CD4-positive, alpha-beta T cell treated with Interleukin-12 subunit alpha and Interleukin-12 subunit beta, for 1 hour (primary cell): ENCODE results near the gene CCL8.
"Not testable (repeated sequence)": the region's sequence is repeated elsewhere in the genome, so short reads cannot be mapped to it uniquely, and the experiment has no call there.

Source experiments
- DNase-seq: peaks from one replicate; pipeline ENCODE4 v3.0.0-alpha.2; 2020

The CCL8 gene

GRCh38 chr17:34318474-34318873 is 761 bp upstream of the CCL8 start:
- no peak for DNase-seq

GRCh38 chr17:34321964-34322363 is 2.7 kb downstream of the CCL8 start:
- no peak for DNase-seq

GRCh38 chr17:34327580-34327979 is 8.3 kb downstream of the CCL8 start:
- not testable (repeated sequence) for DNase-seq

DNA sequence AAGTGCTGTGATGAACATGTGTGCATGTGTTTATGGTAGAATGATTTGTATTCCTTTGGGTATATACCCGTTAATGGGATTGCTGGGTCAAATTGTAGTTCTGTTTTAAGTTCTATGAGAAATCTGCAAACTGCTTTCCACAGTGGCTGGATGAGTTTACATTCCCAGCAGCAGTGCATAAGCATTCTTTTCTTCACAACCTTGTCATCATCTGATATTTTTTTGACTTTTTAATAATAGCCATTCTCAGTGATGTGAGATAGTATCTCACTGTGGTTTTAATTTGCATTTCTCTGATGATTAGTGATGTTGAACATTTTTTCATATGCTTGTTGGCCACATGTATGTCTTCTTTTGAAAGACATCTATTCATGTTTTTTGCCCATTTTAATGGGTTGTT is 18.5 kb downstream of the CCL8 start:
- DNase-seq, result no peak

DNA sequence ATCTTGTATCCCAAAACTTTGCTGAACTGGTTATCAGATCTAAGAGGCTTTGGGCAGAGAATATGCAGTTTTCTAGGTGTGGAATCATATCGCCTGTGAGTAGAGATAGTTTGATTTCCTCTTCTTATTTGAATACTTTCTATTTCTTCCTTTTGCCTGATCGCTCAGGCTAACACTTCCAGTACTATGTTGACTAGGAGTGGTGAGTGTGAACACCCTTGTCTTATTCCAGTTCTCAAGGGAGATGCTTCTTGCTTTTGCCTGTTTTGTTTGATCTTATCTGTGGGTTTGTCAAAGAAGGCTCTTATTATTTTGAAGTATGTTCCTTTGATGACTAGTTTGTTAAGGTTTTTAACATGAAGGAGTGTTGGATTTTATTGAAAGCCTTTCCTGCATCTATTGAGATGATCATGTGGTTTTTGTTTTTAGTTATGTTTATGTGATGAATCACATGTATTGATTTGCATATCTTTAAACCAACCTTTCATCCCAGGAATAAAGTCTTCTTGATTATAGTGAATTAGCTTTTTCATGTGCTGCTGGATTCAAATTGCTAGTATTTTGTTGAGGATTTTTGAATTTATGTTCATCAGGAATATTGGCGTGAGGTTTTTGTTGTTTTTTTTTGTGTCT is 20.0 kb downstream of the CCL8 start:
- DNase-seq, result no peak

GRCh38 chr17:34341916-34342315 is 22.7 kb downstream of the CCL8 start:
- DNase-seq, result no peak

GRCh38 chr17:34347063-34347462 is 27.8 kb downstream of the CCL8 start:
- no peak for DNase-seq

DNA sequence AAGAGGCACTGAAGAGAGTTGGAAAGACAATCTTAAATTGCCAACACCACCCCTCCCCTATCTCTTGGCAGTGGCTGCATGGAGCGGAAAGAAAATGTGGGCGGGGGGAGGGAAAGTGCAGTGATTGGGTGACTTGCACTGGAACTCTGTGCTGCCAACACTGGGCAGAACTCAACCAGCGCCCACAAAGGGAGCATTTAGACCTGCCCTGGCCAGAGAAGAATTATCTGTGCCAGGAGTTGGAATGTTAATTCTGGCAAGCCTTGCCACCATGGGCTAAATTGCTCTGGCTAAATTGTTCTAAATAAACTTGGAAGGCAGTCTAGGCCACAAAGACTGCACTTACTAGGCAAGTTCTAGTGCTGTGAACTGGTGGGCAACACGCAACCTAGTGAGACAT is 30.5 kb downstream of the CCL8 start:
- DNase-seq, result no peak

DNA sequence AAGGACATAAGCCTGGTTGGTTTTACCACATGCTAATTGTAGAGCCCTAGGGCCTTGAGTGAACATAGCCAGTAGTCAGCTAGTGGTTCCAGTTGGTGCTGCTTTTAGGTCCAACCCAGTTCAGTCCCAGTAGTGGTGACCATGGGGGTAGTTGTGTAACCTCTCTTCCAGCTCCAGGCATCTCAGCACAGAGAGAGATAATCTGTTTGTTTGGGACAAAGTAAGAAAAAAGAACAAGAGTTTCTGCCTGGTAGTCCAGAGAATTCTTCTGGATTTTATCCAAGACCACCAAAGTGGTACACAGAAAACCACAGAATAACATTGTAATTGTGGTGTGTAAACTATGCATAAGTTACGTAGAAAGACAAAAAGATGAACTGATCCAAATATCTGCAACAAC is 31.9 kb downstream of the CCL8 start:
- no peak for DNase-seq

DNA sequence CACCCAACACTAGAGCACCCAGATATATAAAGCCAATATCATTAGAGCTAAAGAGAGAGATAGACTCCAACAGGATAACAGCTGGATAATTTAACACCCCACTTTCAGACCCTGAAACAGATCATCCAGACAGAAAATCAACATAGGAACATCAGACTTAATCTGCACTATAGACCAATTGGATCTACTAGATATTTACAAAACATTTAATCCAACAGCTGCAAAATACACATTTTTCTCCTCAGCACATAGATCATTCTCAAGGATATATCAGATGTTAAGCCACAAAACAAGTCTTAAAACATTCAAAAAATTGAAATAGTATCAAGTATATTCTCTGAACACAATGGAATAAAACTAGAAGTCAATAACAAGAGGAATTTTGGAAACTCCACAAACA is 33.0 kb downstream of the CCL8 start:
- DNase-seq, result no peak

DNA sequence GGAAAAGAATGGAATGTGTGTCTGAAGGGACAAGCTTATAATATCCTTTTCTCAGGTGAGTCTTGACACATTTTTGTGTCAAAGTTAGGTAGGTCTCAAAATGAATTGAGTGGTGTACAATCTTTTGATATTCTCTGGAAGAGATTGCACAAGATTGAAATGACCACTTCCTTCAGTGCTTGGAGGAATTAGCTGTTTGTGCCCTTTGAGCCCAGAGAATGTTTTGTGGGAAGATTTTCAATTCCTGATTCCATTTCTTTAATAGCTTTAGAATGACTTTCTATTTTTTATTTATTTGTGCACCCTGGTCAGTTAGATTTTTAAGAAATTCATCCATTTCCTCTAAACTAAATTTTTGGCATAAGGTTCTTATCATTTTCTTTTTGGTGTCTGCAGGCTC is 35.4 kb downstream of the CCL8 start:
- no peak for DNase-seq

GRCh38 chr17:34356194-34356593 is 37.0 kb downstream of the CCL8 start, which contains the start of gene CCL13:
Gene CCL13, plus strand, starts transcription at chr17:34356480. Its CDS starts 47 bp downstream, at chr17:34356527.
- DNase-seq, result no peak

DNA sequence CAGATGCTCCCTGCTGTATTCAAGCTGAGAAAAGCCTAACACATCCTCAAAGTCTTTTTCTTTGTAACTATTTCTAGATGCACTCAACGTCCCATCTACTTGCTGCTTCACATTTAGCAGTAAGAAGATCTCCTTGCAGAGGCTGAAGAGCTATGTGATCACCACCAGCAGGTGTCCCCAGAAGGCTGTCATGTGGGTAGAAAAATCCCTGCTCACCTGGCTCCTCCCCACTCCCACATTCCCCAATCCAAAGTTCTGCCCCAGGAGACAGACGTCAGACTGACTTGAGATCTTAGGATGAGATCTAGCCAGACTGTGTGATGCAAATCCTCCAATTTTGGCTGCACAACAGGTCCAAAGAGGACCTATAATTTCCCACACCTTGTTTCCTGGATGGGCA is 38.2 kb downstream of the CCL8 start:
- no peak for DNase-seq

DNA sequence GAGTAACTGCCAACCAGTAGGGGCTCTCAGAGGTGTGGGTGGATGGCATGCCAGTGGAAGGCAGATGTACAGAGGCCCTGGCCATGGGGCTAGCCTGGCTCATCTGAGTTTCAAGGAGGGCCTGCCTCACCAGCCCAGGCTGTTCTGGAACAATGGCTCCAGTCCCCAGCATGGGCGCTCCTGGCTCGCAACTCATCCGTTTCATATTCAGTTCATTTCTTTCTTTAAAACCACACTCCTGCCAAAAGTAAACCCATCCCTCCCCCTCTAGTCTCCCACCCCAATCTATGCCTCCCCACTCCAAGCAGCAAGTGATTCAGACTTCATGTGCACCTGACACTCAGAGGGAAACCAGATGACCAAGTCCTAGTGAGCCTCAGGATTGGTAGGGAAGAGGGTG is 39.4 kb downstream of the CCL8 start:
- DNase-seq, result no peak

- DNase-seq, result no peak
These were observed 41.5 kb downstream of the CCL8 start for GRCh38 chr17:34360601-34361270.

DNA sequence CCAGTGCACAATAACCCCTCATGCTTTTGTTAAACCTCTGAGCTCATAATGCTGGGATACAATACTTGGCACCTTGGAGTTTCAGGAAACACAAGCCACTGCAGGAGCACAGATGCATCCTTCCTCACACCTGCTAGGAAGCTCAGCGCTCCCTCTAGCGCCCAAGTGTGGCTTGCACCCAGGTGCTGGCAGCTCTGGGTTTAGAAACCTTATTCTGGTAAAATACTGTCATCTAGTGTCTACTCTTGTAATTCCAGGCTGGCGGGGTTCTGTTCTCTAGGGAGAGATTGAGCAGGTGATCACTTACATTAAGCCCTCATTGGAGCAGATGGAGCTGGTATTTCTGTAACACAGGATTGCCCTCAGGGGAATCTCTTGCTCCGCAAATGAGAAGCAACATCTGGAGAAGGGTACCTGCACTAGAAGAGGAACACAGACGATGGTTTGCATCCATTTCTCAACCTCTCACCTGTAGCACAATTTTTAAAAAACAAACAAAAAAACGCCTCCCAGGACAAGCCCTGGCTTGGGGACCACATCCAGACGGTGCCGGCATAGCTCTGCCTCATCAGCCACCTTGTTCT is 42.3 kb downstream of the CCL8 start:
- DNase-seq, result peak; percentile 56

- no peak for DNase-seq
These were observed 44.0 kb downstream of the CCL8 start, which contains the start of gene CCL1 for GRCh38 chr17:34363183-34363661. Gene CCL1, minus strand, starts transcription at chr17:34363233. Its CDS starts 72 bp downstream, at chr17:34363161.

- no peak for DNase-seq
These were observed 45.5 kb downstream of the CCL8 start for GRCh38 chr17:34364751-34365150.

DNA sequence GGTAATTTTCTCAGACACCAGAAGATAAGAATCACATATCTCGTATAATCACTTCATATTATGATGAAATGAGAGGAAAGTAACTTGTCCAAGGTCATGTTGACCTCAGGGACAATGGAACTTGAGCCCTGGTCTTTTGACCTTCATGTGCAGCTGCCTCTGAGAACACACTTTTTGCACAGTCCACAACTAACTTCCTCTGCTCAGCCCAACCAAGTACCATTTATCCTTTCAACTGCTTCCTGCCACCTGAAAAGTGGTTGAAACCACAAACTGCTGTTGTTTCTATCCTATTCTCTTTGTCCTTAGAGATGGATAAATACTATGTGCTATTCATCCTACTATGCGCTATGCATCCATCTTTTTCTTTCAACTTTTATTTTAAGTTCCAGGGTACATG is 46.1 kb downstream of the CCL8 start:
- no peak for DNase-seq

DNA sequence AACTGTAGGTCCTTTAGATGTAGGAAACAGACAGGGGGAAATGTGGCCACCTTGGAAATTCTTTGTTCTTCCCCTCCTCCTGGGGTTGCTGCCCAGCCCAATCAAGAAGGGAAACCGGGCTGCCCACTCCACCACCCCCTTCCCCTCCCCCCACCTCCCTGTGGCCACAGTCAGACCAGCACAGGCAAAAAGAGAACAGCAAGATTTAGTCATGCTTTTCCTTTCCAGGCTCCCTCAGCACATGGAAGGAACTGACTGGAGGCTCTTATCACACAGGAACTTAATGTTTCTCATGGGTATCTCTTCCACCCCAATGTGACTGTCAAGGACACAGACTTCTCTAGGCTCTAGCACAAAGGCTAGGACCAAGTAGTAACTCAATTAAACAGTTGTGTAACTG is 46.8 kb downstream of the CCL8 start:
- no peak for DNase-seq

GRCh38 chr17:34366529-34367107 is 47.4 kb downstream of the CCL8 start:
- no peak for DNase-seq

DNA sequence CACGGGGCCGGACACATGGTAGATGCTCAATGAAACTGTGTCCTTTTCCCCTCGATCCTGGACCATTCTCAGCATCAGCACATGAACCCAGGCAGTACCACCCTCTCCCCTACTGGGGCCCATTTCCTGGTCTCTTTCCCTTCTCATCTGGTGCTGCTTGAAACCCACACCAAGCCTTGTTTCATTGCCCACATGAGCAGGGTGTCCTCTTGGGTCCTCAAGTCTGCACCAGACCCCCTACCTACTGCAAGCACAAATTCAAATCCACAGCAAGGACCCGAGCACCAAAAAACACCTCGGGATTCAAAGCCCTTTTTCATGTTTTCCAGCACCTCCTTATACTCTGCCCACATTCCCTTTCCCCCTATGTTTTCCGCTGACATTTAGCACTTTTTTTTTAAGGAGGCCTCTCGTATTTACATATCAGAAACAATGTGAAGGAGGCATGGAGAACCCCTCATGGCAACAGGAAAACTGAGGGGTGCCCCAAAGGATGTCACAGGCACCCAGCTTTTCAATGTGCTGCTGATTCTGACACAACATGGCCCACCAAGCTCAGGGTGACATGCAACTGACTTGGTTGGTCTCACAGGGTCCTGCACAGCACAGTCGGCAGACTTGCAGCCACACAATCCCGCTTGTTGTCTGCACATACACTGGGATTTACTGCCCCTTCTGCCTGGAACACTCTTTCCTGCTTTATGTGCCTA is 48.4 kb downstream of the CCL8 start:
- DNase-seq, result no peak
